ENCODE results near the gene CLEC4F.

The CLEC4F gene

GRCh38 chr2:70785137-70785911 lies 35.1 kb downstream of the CLEC4F start:
- DNase-seq, result no peak

GRCh38 chr2:70784320-70784719 lies 36.1 kb downstream of the CLEC4F start:
- no peak for DNase-seq

GRCh38 chr2:70779911-70780545 lies 40.4 kb downstream of the CLEC4F start:
- DNase-seq, result no peak

GRCh38 chr2:70779491-70779890 lies 40.9 kb downstream of the CLEC4F start:
- no peak for DNase-seq

GRCh38 chr2:70778676-70779075 lies 41.7 kb downstream of the CLEC4F start:
- no peak for DNase-seq

- DNase-seq, result no peak
Measured at GRCh38 chr2:70777450-70777849, 42.9 kb downstream of the CLEC4F start.

- no peak for DNase-seq
Measured at GRCh38 chr2:70776266-70776665, 44.1 kb downstream of the CLEC4F start.

GRCh38 chr2:70775141-70775540 lies 45.3 kb downstream of the CLEC4F start:
- DNase-seq, result no peak

GRCh38 chr2:70772486-70773155 lies 47.8 kb downstream of the CLEC4F start:
- DNase-seq, result no peak

GRCh38 chr2:70771446-70771845 lies 49.0 kb downstream of the CLEC4F start:
- no peak for DNase-seq

GRCh38 chr2:70769450-70769849 lies 50.9 kb downstream of the CLEC4F start:
- DNase-seq, result no peak

- no peak for DNase-seq
Measured at GRCh38 chr2:70768590-70769085, 51.8 kb downstream of the CLEC4F start.

- DNase-seq, result no peak
Measured at GRCh38 chr2:70767699-70768589, 52.5 kb downstream of the CLEC4F start, which contains the start of gene ADD2. Gene ADD2, minus strand, starts transcription at chr2:70768200. Its CDS starts 61,792 bp downstream, at chr2:70706408.

GRCh38 chr2:70767079-70767698 lies 53.2 kb downstream of the CLEC4F start:
- no peak for DNase-seq

- DNase-seq, result no peak
Measured at GRCh38 chr2:70766357-70767078, 53.9 kb downstream of the CLEC4F start.

GRCh38 chr2:70765507-70765906 lies 54.9 kb downstream of the CLEC4F start:
- DNase-seq, result no peak

GRCh38 chr2:70759446-70759845 lies 61.0 kb downstream of the CLEC4F start:
- DNase-seq, result no peak

Measured in NCI-H1436 treated with DMSO at 0.1 percent for 48 hours (cell line).